GM23338 (cell line): ENCODE measurements around the gene ZNF775.

Source experiments
- CREB1 ChIP-seq: fragments of 250-450 bp; sonication (Bioruptor Pico); IDR thresholded peaks from 2 replicates; pipeline ENCODE4 v1.5.0; 2020; ENCODE audit warnings: low read depth, mild to moderate bottlenecking, moderate library complexity
- CTCF ChIP-seq, 2 experiments: fragments of 200-600 bp in 1 of 2; sonication (generic) in 1 of 2; conservative IDR thresholded peaks; 2 replicates each; pipeline versions ENCODE4 v1.5.1 to v1.6.1; 2016 to 2017; ENCODE audit warnings: antibody characterized with exemption in 2 of 2, low read depth in 2 of 2, mild to moderate bottlenecking in 2 of 2, moderate library complexity in 1 of 2
- ETS1 ChIP-seq: IDR thresholded peaks from 2 replicates; pipeline ENCODE4 v1.6.1; 2016; ENCODE audit warnings: antibody characterized with exemption
- EZH2 ChIP-seq: fragments of 200-600 bp; sonication (generic); IDR thresholded peaks from one replicate; pipeline ENCODE4 v1.8.0; 2017; ENCODE audit warnings: antibody characterized with exemption, mild to moderate bottlenecking, low read depth; ENCODE audit not compliant: unreplicated experiment
- EZH2phosphoT487 ChIP-seq: fragments of 200-600 bp; sonication (generic); IDR thresholded peaks from one replicate; pipeline ENCODE4 v1.8.1; 2018; ENCODE audit warnings: antibody characterized with exemption; ENCODE audit not compliant: unreplicated experiment
- JUNB ChIP-seq: IDR thresholded peaks from one replicate; pipeline ENCODE4 v1.6.1; 2016; ENCODE audit warnings: antibody characterized with exemption; ENCODE audit not compliant: unreplicated experiment
- POLR2AphosphoS5 ChIP-seq: IDR thresholded peaks from 2 replicates; pipeline ENCODE4 v1.6.1; 2016; ENCODE audit warnings: antibody characterized with exemption, low read depth
- REST ChIP-seq: IDR thresholded peaks from one replicate; pipeline ENCODE4 v1.6.1; 2018; ENCODE audit warnings: antibody characterized with exemption; ENCODE audit not compliant: unreplicated experiment

GRCh38 chr7:150412518-150413488, 33.7 kb downstream of the ZNF775 start:
- TF ChIP-seq EZH2, result no peak
- TF ChIP-seq CTCF (conservative IDR thresholded peaks at IDR 0.05; ENCODE audit: low read depth in 2 of 2), result no peak
- no peak for TF ChIP-seq POLR2AphosphoS5
- TF ChIP-seq REST, result no peak
- no peak for TF ChIP-seq JUNB
- TF ChIP-seq EZH2phosphoT487, result no peak
- no peak for TF ChIP-seq ETS1
- TF ChIP-seq CREB1 (CRISPR knock-in tag), result no peak
